HG03520 (cell line): ENCODE results near the gene HNRNPCL1.
"Not testable (repeated sequence)": the region's sequence is repeated elsewhere in the genome, so short reads cannot be mapped to it uniquely, and the experiment has no call there.

Experiments used
- ATAC-seq: cut with Tn5 transposase; IDR thresholded peaks from one replicate; pipeline ENCODE4 v1.9.1; 2021; ENCODE audit warnings: mild to moderate bottlenecking, moderate library complexity; ENCODE audit not compliant: unreplicated experiment

The HNRNPCL1 gene

DNA sequence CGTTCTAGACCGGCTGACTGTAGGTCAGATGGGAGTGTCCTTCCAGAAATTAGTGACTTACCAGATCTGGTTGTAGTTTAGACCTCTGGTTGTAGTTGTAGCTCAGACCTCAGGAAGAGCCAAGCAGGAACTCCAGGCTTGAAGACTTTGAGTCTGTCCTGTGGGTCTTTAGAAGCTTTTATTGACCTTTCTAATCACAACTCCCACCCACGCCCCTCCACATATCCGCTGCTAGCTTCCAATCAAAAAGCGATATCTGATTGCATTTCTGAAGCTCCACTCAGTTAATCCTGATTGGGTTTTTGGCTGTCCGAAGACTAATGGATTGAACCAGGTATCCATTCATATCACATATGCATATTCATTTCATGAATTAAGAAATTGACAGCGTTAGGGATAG lies at the start of gene HNRNPCL1:
TSS of gene HNRNPCL1 (minus strand) at position 101 of the 400 bp plus-strand sequence. CDS start 431 bp downstream, outside the sequence.
- not testable (repeated sequence) for ATAC-seq

DNA sequence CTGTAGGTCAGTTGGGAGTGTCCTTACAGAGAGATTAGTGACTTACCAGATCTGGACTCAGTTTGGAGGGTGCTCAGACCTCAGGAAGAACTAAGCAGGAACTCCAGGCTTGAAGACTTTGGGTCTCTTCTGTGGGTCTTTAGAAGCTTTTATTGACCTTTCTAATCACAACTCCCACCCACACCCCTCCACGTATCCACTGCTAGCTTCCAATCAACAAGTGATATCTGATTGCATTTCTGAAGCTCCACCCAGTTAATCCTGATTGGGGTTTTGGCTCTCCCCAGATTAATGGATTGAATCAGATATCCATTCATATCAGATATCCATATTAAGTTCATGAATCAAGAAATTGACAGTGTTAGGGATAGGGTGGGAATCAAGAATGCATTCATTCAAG lies 49.6 kb upstream of the HNRNPCL1 start, which contains the start of gene PRAMEF10:
TSS of gene PRAMEF10 (minus strand) at position 101 of the 400 bp plus-strand sequence. CDS start 2,423 bp downstream, outside the sequence.
- ATAC-seq, result not testable (repeated sequence)

DNA sequence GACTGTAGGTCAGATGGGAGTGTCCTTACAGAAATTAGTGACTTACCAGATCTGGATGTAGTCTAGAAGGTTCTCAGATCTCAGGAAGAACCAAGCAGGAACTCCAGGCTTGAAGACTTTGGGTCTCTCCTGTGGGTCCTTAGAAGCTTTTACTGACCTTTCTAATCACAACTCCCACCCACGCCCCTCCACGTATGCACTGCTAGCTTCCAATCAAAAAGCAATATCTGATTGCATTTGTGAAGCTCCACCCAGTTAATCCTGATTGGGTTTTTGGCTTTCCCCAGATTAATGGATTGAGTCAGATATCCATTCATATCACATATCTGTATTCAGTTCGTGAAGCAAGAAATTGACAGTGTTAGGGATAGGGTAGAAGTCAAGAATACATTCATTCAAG lies 37.6 kb upstream of the HNRNPCL1 start, which contains the start of gene PRAMEF4:
TSS of gene PRAMEF4 (minus strand) at position 101 of the 400 bp plus-strand sequence. CDS start 2,807 bp downstream, outside the sequence.
- not testable (repeated sequence) for ATAC-seq

DNA sequence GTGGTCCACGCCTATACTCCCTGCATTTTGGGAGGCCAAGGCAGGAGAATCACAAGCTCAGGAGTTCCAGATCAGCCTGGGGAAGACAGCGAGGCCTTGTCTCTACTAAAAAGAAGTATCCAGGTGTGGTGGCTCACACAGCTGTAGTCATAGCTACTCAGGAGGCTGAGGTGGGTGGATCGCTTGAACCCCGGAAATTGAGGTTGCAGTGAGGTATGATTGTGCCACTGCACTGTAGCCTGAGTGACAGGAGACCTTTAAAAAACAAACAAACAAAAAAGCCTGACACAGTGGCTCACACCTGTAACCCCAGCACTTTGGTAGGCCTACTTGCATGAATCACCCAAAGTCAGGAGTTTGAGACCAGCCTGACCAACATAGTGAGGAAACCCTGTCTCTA lies 29.9 kb upstream of the HNRNPCL1 start:
- not testable (repeated sequence) for ATAC-seq

DNA sequence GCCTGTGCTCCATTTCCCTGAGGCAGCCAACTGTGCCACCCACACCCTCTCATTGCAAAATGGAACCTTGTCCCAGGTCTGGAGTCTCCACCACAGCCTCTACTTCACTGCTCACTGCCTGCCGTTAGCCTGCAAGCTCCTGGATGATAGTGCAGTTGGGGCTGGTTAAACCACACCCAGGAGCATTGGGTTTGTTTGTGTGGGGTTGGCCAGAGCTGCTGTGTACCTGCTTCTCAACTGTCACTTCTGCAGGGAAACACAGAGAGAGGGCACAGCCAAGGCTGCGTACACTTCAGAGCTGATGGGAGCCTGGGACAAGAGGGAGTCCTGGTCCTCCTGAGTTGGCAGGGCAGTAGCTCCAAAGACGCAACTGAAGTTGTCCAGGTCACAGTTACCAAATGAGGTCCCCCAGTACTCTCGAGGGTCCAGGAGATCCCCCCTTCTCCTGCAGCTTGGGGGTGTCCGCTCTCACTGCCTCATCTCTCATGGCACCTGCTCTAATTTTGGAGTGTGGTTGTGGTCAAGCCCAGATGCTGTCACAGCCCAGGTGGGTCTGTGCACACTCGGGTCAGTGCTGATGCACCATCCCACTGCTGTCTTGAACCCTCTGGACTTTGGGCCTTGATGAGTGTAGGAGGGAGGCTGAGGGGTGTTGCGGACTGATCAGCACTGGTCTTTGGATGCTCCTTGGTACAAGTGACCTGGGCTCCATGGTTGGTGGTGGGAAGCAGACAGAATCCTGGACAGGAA lies 14.8 kb upstream of the HNRNPCL1 start:
- ATAC-seq, result not testable (repeated sequence)

DNA sequence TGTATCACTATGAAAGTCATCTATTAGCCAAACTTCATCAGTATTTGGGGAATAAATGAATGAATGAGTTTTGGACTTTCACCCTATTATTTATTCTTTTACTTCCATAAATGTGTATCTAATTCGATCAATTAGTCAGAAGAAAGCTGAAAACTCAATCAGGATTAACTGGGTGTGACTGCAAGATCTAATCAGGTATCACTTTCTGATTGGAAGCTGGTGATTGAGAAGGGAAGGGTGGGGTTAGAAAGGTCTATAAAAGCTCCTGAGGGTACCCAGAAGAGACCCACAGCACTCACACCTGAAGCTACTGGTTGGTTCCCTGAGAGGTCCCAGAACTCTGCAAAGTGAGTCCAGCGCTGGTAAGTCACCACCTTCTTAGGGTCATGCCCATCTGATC lies 8.3 kb upstream of the HNRNPCL1 start, which contains the start of gene PRAMEF2:
TSS of gene PRAMEF2 (plus strand) at position 301 of the 400 bp plus-strand sequence. CDS start 1,924 bp downstream, outside the sequence.
- ATAC-seq, result not testable (repeated sequence)

DNA sequence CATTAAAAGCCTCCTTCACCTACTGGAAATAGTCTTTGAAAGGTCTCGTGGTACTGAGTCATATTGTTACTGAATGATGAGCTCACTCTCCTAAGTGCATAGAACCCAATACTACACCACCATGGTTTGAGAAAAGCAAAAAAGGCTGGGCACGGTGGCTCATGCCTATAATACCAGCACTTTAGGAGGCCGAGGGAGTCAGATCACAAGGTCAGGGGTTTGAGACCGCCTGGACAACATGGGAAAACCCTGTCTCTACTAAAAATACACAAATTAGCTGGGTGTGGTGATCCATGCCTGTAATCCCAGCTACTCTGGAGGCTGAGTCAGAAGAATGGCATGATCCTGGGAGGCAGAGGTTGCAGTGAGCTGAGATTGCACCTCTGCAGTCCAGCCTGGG lies 3.3 kb upstream of the HNRNPCL1 start:
- ATAC-seq, result no peak

DNA sequence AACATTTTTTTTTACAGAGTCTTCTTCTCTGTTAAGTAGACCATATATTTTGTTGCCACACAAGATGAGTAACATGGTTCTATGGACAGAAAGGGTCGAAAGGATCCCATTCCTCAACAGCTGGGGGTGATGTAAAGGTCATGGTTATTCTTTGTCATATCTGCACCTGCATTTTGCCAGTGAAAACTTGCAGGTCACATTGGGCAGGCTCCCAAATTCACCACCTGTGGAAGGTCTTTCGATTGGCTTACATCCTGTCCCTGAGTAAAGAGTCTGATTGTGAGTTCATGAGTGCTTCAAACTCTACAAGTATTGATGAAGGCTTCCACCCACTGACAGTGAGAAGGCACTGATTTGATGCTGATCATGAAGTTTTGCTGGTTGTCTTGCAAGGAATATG lies 15.3 kb downstream of the HNRNPCL1 start:
- not testable (repeated sequence) for ATAC-seq

DNA sequence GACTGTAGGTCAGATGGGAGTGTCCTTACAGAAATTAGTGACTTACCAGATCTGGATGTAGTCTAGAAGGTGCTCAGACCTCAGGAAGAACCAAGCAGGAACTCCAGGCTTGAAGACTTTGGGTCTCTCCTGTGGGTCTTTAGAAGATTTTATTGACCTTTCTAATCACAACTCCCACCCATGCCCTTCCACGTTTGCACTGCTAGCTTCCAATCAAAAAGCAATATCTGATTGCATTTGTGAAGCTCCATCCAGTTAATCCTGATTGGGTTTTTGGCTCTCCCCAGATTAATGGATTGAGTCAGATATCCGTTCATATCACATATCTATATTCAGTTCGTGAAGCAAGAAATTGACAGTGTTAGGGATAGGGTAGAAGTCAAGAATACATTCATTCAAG lies 17.2 kb downstream of the HNRNPCL1 start, which contains the start of gene PRAMEF11:
TSS of gene PRAMEF11 (minus strand) at position 101 of the 400 bp plus-strand sequence. CDS start 2,621 bp downstream, outside the sequence.
- not testable (repeated sequence) for ATAC-seq

DNA sequence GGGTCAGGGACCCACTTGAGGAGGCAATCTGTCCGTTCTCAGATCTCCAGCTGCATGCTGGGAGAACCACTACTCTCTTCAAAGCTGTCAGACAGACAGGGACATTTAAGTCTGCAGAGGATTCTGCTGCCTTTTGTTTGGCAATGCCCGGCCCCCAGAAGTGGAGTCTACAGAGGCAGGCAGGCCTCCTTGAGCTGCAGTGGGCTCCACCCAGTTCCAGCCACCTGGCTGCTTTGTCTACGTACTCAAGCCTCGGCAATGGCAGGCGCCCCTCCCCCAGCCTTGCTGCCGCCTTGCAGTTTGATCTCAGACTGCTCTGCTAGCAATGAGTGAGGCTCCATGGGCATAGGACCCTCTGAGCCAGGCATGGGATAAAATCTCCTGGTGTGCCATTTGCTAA lies 29.5 kb downstream of the HNRNPCL1 start:
- not testable (repeated sequence) for ATAC-seq

DNA sequence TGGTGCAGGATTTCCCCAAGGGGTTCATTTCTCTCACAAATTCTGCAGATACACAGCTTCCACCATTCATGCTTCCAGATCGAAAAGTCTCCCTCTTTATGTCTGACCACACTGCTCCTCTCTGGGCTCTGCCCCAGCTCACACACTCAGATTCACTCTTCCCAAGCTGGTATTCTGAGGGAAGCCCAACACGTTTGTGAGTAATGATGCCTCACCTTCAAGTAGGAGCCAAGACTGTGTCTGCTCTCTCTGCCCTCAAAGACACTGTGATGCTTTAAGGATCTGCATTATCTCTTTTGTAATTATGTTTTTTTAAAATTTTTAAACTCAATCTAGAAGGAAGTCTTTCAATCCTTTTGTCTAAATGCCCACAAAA lies 37.1 kb downstream of the HNRNPCL1 start:
- no peak for ATAC-seq

DNA sequence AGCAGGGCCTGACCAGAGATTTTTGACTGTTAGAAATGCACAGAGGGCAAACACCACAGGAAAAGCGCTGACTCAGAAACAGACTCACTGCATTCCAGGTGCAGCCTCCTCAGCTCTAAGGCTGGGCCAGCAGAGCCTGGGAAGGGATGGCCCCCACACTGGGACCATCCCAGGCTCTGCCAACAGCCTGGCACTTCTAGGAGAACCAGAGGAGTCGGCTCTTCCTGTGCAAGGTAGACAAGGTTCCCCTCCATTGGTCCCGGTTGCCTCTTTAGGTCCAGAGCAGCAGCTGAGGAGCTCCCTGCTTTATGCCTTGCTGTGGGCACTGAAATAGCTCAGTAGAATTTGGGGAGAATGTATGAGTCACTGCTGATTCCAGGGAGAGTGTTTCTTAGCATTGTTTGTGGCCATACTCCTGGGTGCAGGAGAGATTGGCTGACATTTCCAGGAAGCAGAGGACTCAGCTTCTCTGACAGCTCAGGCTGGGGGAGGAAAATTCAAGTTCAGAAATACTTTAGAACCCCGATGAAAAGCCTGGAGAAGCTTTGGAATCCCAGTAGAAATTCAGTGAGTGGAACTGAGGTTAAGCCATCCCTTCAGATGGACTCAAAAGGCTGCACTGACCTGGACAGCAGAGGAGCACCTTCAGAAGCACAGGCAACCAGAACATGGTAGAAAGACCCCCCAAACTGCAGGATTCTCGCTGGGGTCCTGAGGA lies 37.7 kb downstream of the HNRNPCL1 start:
- no peak for ATAC-seq

DNA sequence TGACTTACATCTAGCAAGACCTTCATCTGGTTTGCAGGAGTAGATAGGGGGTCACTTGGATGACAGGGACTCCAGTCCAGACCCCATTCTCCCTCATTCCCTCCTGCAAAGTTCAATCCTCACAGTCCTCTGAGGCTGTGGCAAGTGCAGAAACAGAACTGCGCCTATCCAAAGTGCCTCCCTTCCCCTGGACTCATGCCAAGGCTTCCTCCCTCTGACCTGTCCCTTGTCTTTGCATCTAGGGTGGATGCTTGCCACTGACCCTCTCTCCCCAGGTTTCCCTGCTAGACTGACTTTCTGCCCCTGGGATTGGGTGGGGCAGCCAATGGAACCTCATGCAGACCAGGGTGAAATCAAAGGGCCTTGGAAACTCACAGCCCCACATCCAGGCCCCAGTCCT lies 38.6 kb downstream of the HNRNPCL1 start:
- no peak for ATAC-seq

DNA sequence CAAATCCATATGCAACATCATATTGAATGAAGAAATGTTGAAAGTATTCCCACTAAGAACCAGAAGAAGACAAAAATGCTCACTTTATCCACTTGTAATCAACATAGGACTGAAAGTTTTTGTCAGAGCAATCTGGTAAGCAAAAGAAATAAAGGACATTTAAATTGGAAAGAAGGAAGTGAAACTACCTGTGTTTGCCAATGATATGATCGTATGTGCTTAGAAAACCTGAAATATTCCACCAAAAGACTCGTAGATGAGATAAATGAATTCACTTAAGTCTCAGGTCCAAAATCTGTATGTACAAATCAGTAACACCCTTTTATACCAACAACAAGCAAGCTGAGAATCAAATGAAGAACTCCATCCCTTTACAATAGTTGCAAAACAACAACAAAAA lies 48.8 kb downstream of the HNRNPCL1 start:
- no peak for ATAC-seq

DNA sequence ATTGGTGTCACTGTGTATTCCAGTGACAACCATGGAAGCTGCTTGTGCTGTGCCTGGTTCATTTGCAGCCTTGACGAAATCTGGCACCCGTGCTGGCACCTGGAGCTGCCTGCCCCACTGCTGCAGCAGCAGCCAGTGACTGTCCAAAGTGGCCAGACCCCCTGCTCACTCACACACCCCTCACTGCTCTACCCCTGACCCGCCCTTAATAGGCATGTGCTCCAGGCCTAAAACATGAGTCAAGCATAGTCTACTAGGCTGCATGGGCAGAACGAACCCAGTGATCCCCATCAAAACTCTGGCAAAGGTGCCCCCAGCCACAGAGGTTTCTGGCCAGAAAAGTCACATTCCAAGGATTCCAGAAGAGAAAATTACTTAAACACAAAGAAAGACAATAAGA lies 49.6 kb downstream of the HNRNPCL1 start:
- no peak for ATAC-seq
